ELR (cell line): Measurements from ENCODE around the gene TMEM91.
"Not testable (repeated sequence)": the region's sequence is repeated elsewhere in the genome, so short reads cannot be mapped to it uniquely, and the experiment has no call there.

Source experiments
- DNase-seq: peaks from one replicate; pipeline ENCODE4 v3.0.0-alpha.2; 2015; ENCODE audit warnings: low read depth

The TMEM91 gene

DNA sequence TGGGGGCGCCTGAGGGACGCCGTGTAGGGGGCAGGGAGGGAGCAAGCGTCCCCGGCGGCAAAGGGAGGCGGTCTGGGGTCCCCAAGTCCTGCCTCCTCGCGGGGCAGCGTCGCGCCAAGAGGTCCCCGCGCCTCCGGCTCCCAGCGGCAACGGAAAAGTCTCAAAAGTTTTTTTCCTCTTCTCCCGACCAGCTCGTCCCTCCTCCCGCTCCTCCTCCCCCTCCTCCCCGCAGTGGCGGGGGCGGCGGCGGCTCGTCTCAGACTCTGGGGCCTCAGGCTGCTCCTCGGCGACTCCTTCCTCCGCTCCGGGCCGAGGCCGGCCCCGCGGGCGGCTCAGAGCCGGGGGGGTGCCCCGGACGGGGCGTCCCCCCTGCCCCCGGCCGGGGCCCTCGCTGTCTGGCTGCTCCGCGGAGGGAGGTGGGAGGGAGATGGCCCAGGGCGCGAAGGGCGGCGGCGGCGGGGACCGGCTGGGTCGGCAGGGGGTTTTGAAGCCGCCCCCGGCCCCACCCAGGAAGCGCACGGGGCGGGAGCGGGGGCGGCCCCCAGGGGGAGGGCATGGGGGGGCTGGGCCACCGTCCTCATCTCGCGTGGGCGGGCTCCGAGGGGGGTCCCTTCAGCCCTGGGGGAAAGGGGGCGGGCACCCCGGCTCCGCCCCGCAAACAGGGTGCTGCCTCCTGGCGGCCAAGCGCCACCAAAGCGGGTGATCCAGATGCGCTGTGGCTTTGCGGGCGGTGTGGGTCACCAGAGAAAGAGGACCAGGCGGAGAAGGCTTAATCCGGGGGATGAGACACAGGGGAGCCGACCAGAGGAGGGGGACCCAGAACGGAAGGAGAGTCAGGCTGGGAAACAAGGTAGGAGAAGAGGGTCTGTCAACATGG is 22.6 kb upstream of the TMEM91 start, which contains the start of gene TGFB1:
TGFB1 (minus strand) TSS at position 457 of the 877 bp plus-strand sequence. CDS start 878 bp downstream, outside the sequence.
- peak; percentile 87 for DNase-seq

DNA sequence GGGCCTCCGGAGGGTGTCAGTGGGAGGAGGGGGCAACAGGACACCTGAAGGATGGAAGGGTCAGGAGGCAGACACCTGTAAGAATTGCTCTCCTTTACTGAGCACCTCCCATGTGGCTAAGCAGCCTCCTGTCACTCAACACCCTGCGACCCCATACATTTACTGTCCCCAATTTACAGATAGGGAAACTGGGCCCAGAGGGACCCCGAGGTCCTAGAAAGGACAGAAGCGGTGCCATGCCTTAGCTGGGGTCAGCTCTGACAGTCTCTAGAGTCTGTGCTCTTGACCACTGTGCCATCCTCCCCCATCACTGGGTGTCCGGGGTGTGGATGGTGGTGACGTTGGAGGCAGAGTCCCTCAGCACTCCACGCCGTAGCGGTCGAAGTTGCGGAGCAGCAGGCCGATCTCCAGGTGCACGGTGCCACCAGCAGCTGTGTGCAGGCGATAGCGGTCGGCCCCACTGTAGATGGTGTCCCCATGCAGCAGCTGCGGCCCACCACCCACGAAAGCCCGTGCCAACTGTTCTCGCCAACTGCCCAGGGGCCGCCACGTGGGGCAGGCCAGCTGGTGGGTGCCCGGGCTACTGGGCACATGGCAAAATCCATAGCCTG is 21.9 kb upstream of the TMEM91 start:
- DNase-seq = no peak

- no peak for DNase-seq
Observed at GRCh38 chr19:41355035-41355434, 21.3 kb upstream of the TMEM91 start.

DNA sequence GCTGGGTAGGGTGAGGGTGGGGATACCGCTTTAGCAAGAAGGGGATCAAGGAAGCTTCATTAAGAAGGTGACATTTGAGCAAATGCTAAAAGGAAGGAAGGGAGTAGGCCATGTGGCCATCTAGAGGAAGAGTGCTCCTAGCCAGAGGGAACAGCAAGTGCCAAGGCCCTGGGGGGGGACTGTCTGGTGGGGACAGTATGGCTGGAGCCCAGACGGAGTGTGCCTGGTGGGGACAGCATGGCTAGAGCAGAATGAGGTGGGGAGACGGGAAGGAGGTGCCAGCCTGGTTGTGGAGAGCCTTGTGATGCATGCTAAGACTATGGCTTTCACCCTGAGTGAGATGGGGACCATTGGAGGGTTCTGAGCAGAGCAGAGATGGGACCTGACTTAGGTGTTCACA is 20.5 kb upstream of the TMEM91 start:
- no peak for DNase-seq

DNA sequence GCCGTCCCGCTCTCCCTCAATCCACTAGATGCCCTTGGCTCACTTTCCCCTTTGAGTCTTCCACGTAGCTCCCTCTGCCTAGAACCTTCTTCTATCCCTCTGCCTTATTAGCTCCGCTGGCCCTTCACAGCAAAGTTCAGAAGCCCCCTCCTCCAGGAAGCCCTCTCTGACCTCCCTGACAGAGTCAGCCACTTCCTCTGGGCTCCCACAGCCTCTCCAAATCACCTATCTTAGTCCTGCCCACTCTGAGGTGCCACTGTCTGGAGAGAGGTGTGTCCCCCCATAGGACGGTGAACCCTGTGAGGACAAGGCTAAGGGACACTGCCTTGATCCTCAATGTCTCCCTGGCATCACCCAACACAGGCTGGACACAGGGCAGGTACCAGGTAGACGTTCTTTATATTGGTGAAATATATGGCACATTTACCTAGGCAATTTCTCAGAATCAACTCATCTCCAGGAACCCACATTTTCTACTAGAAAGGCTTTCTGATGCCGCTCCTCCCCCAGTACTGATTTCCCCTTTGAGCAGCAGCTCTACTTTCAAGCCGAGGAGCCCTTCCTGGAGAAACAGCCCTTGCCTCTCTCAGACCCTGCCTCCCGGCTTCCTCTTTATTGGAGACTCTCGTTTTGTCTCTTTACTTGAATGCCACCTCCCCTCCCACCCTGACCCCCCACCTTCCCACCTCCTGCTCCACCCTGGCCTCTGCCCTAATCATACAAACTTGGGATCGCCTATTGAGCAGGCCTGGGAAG is 19.2 kb upstream of the TMEM91 start:
- DNase-seq = no peak

- DNase-seq = no peak
Observed at GRCh38 chr19:41357746-41358145, 18.6 kb upstream of the TMEM91 start.

DNA sequence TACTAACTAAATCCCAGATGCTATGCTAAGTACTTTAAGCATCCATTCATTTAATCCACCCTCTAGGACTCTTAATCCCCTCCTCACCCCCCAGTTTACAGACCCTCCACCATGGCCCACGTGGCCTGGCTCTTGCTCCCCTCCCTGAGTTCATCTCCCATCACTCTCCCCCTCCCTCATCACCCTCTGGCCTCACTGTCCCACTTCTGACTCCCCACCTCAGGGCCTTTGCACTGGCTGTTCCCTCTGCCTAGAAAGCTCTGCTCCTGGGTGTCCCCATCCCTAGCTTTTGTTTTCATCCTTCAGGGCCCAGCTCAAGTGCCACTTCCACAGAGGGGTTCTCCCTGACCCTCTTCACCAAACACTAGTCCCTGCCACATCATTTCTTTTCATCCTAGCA is 16.6 kb upstream of the TMEM91 start:
- DNase-seq = no peak

- no peak for DNase-seq
Observed at GRCh38 chr19:41362143-41362847, 14.0 kb upstream of the TMEM91 start.

DNA sequence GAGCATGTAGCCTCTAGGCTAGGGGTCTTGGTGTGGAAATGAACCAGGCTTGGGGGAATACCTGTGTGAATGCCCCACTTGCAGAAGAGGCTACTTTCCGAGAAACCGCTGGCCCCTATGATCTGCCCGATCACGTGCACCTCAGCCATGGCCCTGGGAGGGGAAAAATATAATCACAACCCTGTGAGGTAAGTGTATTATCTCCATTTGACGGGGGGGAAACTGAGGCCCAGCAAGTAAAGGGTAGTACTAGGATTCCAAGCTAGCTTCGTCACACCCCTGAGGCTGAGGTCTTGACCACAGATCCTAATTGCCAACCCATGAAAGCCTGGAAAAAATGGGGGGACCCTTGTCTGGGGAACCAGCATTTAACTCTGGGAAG is 13.0 kb upstream of the TMEM91 start:
- DNase-seq = no peak

DNA sequence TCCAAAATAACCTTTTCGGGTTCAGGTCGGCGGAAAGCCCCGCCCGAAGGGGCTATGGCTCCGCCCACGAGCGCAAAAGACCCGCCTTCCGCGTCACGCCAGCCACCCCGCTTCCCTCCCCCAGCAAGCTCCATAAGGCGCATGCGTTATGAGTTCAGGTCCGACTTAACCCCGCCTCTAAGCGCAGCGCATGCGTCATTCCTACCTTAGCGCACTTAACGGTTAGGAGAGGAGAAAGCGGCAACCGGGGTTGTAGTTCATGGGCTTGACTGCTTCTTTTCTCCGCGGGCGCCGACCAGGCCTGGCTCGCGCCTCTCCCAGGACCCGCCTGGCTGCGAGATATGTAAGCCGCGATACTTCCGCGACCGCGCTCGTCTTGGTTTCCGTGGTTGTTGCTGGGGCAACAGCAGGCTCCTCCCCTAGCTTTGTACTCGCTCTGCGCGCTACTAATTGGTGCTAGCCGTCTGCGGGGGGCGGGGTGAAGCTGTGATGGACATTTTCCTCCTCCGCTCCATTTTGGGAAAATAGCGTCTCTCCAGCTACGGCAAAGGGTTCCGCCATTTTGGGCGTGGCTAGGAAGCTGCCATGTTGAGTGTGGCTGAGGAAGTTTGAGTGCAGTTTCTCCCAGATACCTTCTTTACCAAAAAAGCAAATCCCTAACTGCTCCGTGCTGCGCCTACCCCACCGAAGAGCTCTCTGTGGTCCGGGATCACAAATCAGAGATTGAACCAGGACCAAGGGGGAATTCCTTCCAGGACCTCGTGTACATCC is 12.4 kb upstream of the TMEM91 start, which contains the start of gene B9D2:
B9D2 (minus strand) TSS at position 397 of the 771 bp plus-strand sequence. CDS start 630 bp downstream, outside the sequence.
- peak; percentile 98 for DNase-seq

DNA sequence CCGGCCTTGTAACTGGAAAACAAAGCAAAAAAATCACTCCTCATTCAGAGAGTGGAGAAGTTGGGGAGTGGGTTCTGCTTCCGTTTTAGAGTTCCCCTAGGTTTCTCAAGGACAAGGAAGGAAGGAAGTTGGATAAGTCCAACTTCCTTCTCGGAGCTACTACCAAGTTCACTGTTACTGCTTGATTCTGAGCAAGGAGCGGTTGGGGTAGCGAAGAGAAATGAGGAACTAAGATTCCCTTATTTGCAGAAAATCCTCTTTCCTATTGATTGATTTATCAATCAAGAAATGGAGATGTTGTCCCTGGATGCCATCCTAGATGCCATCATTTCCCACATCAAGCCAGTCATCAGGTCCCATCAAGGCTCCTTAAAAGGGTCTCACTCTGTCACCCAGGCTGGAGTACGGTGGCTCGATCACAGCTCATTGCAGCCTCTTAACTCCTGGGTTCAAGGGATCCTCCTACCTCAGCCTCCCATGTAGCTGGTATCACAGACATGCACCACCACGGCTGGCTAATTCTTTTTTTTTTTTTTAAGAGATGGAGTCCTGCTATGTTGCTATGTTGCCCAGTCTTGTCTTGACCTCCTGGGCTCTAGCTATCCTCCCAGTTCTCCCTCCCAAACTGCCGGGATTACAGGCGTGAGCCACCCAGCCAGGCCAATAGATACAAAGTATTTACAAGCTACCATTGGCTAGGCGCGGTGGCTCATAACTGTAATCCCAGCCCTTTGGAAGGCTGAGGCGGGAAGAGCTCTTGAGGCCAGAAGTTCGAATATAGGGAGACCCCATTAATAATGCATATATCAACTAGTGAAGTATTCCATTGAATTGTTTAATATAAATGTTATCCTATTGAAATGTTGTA is 11.6 kb upstream of the TMEM91 start:
- DNase-seq = peak; percentile 30

DNA sequence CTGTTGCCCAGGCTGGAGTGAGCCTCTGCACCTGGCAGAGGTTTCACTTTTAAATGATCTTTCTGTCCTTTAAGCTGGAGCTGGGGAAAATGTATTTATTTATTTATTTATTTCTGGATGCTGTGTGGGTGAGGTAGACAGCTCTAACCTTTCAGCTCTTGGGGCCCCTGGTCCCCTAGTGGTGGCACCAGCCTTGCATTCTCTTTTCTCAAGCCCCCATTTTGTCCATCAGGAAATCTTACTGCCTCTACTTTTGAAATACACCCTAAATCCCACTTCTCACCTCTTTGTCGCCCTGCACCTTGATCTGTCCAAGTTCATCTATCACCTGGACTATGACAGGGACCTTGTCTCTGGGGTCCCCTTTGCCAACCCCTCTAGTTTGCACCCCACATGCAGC is 10.2 kb upstream of the TMEM91 start:
- peak; percentile 50 for DNase-seq

DNA sequence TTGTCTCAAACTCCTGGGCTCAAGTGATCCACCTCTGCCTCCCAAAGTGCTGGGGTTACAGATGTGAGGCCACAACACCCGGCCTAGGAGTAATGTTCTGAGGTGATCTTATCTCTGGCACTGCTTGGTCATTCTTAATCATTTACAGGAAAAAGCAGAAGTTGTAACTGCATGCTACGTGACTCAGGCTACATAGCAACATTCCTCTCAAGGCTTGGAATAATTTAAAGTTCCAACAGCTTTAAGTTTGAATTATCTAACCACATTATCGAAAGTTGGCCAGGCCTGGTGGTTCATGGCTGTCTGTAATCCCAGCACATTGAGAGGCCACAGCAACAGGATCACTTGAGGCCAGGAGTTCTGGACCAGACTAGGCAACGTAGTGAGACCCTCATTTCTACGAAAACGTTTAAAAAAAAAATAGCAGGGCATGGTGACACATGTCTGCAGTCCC is 8.5 kb upstream of the TMEM91 start:
- DNase-seq = peak; percentile 95

- no peak for DNase-seq
Observed at GRCh38 chr19:41369769-41370168, 6.6 kb upstream of the TMEM91 start.

DNA sequence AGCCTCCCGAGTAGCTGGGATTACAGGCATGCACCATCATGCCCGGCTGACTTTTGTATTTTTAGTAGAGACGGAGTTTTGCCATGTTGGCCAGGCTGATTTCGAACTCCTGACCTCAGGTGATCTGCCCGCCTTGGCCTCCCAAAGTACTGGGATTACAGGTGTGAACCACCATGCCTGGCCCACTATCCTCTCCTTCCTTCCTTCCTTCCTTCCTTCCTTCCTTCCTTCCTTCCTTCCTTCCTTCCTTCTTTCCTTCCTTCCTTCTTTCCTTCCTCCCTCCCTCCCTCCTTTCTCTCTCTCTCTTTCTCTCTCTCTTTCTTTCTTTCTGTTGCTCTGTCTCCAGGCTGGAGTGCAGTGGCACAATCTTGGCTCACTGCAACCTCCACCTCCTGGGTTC is 5.2 kb upstream of the TMEM91 start:
- DNase-seq = not testable (repeated sequence)

- no peak for DNase-seq
Observed at GRCh38 chr19:41371541-41371940, 4.8 kb upstream of the TMEM91 start.

GRCh38 chr19:41372501-41372900 is 3.8 kb upstream of the TMEM91 start:
- DNase-seq = no peak

DNA sequence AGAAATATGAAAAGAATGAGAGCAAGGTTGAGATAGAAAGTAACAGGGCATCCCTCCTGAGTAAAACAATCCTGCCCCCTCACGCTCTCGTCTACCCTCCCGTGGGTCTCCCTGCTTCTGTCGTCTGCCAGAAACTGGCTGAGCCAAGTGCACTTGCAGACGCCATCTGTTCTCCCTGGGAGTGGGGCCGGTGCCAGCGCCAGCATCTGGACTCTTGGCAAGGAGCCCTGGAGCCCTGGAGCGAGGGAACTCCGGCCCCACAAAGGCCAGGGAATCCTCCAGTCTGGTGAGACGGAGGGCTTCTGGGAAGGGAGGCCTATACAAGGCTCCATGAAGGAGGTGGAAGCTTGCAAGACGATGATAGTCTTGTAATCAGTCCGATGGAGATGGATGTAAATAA is 2.3 kb upstream of the TMEM91 start:
- DNase-seq = peak; percentile 80

DNA sequence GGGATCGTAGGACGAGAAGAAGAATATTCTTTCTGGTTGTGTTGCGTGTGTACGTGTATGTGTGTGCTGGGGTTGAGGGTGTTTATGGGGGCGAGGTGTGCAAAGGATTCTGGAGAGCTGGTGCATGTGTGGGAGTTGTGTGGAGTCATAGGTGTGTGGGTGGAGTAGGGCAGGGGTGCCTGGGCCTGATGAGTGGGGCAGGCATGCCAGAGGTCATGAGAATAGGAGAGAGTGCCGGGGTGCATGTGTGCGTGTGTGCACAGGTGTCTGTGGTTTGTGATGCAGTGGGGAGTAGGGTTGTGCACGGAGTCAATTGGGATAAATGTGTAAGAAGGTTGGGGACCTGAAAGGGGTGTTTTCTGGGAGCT is 649 bp downstream of the TMEM91 start:
- no peak for DNase-seq
